NCI-H82 treated with DMSO at 0.1 percent for 48 hours (cell line): ENCODE data around the gene SLC24A2.

ENCODE experiments used
- DNase-seq: peaks from one replicate; lab custom pipeline; 2025; ENCODE audit not compliant: unreplicated experiment; lab: John Stamatoyannopoulos, UW

Gene SLC24A2

GRCh38 chr9:19768798-19769197 is 20.0 kb downstream of the SLC24A2 start:
- no peak for DNase-seq

DNA sequence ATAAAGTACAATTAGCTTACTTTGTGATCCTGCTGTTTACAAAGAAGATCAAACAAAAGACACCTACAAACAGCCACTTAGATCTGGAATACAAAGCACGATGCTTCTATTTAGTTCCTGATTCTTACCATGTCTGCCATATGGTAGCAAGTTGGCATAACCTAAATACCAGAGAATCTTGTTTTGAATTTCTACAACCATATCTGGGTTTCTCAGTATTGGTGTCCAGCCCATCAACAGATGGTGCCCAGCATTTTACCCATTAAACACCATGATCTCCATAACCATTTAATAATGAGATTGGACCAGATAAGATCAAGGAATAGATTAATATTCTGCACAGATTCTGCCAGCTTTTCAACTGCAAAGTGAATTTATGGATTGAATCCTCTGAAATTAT is 29.8 kb downstream of the SLC24A2 start:
- peak; percentile 17 for DNase-seq

- no peak for DNase-seq
These were observed 31.1 kb downstream of the SLC24A2 start for GRCh38 chr9:19757745-19758144.

- DNase-seq, result peak; percentile 87
These were observed 33.9 kb downstream of the SLC24A2 start for GRCh38 chr9:19754921-19755320.

- DNase-seq, result no peak
These were observed 40.3 kb downstream of the SLC24A2 start for GRCh38 chr9:19748278-19749126.

DNA sequence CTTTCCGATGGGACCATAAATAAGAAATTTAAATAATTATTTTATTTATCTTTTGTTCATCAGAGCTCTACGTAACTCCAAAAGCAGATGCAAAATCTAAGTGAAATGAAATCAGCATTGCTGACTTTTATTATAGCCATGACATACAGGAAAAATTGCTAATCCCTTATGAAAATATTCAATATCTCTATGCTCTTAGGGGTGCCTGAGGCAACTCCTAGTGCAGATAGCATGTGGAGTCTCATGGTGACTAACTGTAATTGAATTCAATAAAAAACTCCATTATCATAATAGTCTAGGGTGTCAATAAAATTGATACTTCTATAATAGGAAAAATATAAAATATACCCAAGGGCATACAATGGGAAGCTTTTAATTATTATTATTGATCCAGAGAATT is 42.6 kb downstream of the SLC24A2 start:
- no peak for DNase-seq

GRCh38 chr9:19741178-19741577 is 47.7 kb downstream of the SLC24A2 start:
- DNase-seq, result no peak
